Measurements from ENCODE around the gene AGPS. TPM values are rescaled to one million over a fixed set of nuclear protein-coding genes. Genes with fewer than 3 reads are reported as not detected.
A peak's percentile ranks its signal among the peaks of the same experiment; 100 is the strongest.

AGPS gene
- total and polyA plus RNA-seq, 9 of the 15 experiments (the other 6 are each of a cell fraction or from before 2014, with no cell fraction given), result 15.5 to 211 (median 63.1) TPM

- WGBS (ENCODE audit: insufficient coverage, low coverage, missing lambda C conversion rate), result 54% methylated on average over 2 of the region's 2 CpGs
- Histone ChIP-seq H3K4me2 (ENCODE audit: insufficient read depth, low read length) (no peak overlapping the region), H3K4me1 (replicated peaks in 1 of 2; ENCODE audit: control insufficient read depth in 2 of 2, insufficient read depth in 2 of 2, low read length in 2 of 2) (no peaks in the 10 kb centered on the region), H3K27ac (ENCODE audit: extremely low read depth, low read depth, low read length) (no peak overlapping the region), H4K20me1 (replicated peaks; ENCODE audit: control insufficient read depth, insufficient read depth, low read length) (no peaks in the 10 kb centered on the region), H3K4me3 (no peak overlapping the region), H3K9ac (ENCODE audit: insufficient read depth in 1 of 2, low read depth in 2 of 2, low read length in 2 of 2) (no peak overlapping the region), H3K27me3 (ENCODE audit: control insufficient read depth in 2 of 2, insufficient read depth in 2 of 2, low read length in 2 of 2) (no peaks in the 10 kb centered on the region), H3K9me1 (ENCODE audit: control insufficient read depth, insufficient read depth, low read length) (no peaks in the 10 kb centered on the region), H3K36me3 (ENCODE audit: control insufficient read depth, insufficient read depth, low read length) (peaks cover 21% of the 10 kb centered on the region; the same call in 1 of the 3 replicates), H2AFZ (ENCODE audit: low read depth, low read length) (no peak overlapping the region), H3K79me2 (ENCODE audit: control insufficient read depth, insufficient read depth, low read length) (no peaks in the 10 kb centered on the region), H3K9me3 (replicated peaks; ENCODE audit: control insufficient read depth, insufficient read depth, low read depth, low read length) (peaks cover 4% of the 10 kb centered on the region; the same call in 1 of the 2 replicates)
- no peak for ATAC-seq
- BruUV-seq (replicated peaks), result no TSS peak
- in situ Hi-C loops (cut with MboI) (no loop called here), intact Hi-C loops (cut with micrococcal nuclease) (no loop called here)
- POLR2A ChIA-PET, result no interaction called here
- CTCF ChIA-PET (ENCODE audit: low intra/inter-chr PET ratio), result no interaction called here
- peak; percentile 9 to 23 (median 22) for DNase-seq (ENCODE audit: extremely low read depth in 1 of 4, low spot score in 3 of 4)
- FAIRE-seq, result peak; percentile 46
- TF ChIP-seq HLTF (IDR thresholded peaks at IDR 0.05) (0 out of 2 replicates have a peak, but pooled peaks have one; percentile 18), HDAC1 (IDR thresholded peaks at IDR 0.05) (peak; percentile 9 to 38; a peak in 1 of 4 replicates), JUNB (CRISPR knock-in tag; conservative IDR thresholded peaks at IDR 0.05) (0 out of 2 replicates have a peak, but pooled peaks have one; percentile 27), CHAMP1 (IDR thresholded peaks at IDR 0.05) (peak; percentile 97), NR2C2 (CRISPR knock-in tag; IDR thresholded peaks at IDR 0.05) (no peak), NR2C2 (tag; IDR thresholded peaks at IDR 0.05) (no peak), TOE1 (IDR thresholded peaks at IDR 0.05; ENCODE audit: borderline replicate concordance) (0 out of 2 replicates have a peak, but pooled peaks have one; percentile 39), TOE1 (CRISPR knock-in tag; IDR thresholded peaks at IDR 0.05; ENCODE audit: borderline replicate concordance, low read depth) (no peak), ZNF318 (IDR thresholded peaks at IDR 0.05; ENCODE audit: borderline replicate concordance in 1 of 2, low read depth in 1 of 2) (0 out of 4 replicates have a peak, but pooled peaks of 1 of the 2 experiments have one; percentile 47), ATF3 (IDR thresholded peaks at IDR 0.05) (peak; percentile 94), ATF3 (CRISPR knock-in tag; conservative IDR thresholded peaks at IDR 0.05) (peak; percentile 69)
Measured at GRCh38 chr2:177478029-177478428, 85.5 kb downstream of the AGPS start.
